ENCODE measurements around the gene WFDC5. TPM values are rescaled to one million over a fixed set of nuclear protein-coding genes. Genes with fewer than 3 reads are reported as not detected.
A peak's percentile ranks its signal among the peaks of the same experiment; 100 is the strongest.
"Not testable (repeated sequence)": the region's sequence is repeated elsewhere in the genome, so short reads cannot be mapped to it uniquely, and the experiment has no call there.

Gene WFDC5
- total RNA-seq, 1 donor from 2014 or later: not detected

DNA sequence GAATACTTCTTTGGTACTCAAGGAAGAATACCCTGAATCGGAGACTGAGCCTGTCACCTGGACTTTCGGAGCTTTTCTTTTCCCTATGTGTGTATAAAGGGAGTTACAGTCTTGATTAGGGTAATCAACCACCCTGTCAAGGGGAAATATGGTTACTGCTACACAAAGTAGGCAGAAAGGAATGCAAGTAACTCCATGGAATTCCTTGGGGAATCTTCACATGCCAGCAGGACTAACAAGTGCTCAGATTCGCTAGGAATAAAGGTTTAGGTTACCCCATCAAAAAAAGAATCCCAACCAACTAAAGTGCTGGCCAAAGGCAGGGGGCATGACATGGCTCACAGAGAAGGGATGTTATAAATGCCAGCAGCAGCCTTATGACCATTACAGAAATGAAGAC lies 24.5 kb downstream of the WFDC5 start:
- DNase-seq (ENCODE audit: extremely low read depth, low read depth, low spot score): no peak

DNA sequence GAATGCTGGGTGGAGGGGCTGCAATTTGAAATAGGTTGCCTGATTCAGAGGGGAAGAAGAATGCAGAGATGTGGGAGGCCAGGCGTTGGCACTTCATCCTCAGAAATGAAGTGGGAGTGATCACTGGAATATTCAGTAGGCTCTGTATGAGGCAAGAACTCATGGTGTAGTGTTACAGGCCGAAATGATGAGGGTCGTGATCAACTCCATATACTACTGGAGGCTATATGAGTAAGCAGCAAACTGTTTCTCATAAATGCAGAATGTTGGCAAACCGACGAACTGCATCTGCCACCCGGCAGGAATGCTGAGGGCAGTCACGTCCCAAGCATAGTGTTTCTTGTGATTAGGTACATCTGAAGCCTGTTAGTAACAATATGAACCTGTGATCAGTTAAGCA lies 26.7 kb downstream of the WFDC5 start:
- DNase-seq (ENCODE audit: extremely low read depth, low read depth, low spot score): no peak

DNA sequence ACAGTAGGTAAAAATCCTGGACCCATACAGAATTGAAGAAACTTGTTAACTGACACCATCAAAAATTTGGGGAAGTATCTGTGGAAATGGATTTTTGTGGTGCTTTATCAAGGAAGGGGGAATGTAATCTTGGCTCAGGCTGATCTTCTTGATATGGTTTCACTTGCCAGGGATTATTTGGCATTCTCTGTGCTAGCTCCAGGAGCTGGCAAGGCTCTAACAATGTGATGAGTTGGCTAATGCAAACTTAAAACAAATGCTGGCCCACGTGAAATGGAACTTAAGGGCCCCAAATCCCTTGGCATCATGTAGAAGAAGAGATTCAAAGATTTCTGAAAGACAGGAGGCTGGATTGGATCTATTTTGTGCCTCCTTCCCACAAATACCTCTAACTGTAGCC lies 27.2 kb downstream of the WFDC5 start:
- DNase-seq (ENCODE audit: extremely low read depth, low read depth, low spot score): no peak

DNA sequence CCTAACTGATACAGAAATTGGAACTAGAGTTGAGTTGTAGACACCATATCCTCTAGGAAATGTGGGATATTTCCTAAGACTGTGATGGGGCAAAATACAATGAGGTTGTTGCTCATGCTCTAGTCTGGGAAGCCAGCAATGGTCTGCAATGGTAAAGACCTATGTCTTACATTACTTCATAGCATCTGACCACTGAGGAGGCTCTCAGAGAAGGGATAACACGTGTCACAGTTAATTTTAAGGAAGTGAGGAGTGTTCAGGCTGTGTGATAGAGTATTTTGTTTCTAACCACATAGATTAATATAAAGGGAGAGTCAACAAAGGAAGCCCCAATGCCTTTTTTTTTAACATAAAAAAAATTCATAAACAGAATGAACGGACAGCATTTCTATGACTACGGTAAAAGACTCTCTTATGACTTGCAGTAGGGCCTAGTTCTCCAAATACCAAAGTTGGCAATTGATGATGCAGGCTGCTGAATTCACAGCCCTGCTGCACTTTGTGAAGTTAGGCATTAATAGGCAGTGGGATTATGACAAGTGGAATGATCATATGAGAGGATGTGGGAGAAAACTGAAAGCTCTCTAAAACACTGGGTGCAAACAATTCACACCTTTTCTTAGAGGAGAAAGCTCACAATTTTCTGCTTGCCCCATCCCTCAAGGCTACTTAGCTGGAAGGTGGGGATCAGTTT lies 27.7 kb downstream of the WFDC5 start:
- DNase-seq (ENCODE audit: extremely low read depth, low read depth, low spot score): no peak

DNA sequence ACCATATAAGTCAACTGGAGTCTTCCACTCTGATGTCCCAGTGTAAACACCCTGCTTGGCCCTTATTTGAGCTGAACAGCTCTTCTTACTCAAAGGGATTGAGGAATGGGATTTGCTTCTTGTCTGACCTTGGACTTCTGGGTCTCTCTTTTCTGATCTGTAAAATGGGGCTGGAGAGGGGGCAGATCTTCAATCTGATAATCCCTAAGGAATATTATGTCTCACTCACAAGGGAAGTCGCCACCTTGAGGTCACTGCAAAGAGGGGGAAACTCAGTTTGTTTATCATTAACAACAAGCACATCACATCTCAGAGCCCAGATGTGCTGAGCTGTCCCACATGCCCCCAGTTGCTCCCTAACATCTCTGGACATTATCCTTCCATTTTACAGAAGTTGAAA lies 29.1 kb downstream of the WFDC5 start:
- no peak for DNase-seq (ENCODE audit: extremely low read depth, low read depth, low spot score)

DNA sequence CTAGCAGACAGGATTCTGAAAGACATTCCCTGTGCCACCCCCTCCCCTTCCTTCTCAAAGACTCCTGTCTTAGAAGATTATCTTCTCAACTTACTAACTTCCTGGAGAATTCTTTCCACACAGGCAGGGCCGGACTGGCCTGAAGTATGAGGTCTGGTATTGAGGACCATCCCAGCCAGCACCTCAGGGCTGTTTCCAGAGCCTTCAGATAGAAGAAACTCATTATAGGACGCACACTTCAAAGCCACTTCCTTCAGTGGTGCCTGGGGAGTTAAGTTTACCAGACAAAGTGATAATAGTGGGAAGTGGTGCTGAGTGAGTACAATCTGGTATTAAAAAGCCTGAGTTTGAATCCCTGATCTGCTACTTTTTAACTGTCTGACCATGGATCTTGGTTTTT lies 29.7 kb downstream of the WFDC5 start:
- no peak for DNase-seq (ENCODE audit: extremely low read depth, low read depth, low spot score)

- no peak for DNase-seq (ENCODE audit: extremely low read depth, low read depth, low spot score)
These were observed 31.8 kb downstream of the WFDC5 start for GRCh38 chr20:45083127-45083526.

GRCh38 chr20:45082468-45082867 lies 32.5 kb downstream of the WFDC5 start:
- DNase-seq (ENCODE audit: extremely low read depth, low read depth, low spot score): no peak

GRCh38 chr20:45080867-45081624 lies 33.9 kb downstream of the WFDC5 start:
- no peak for DNase-seq (ENCODE audit: extremely low read depth, low read depth, low spot score)

- DNase-seq (ENCODE audit: extremely low read depth, low read depth, low spot score): no peak
These were observed 37.4 kb downstream of the WFDC5 start for GRCh38 chr20:45077559-45077958.

DNA sequence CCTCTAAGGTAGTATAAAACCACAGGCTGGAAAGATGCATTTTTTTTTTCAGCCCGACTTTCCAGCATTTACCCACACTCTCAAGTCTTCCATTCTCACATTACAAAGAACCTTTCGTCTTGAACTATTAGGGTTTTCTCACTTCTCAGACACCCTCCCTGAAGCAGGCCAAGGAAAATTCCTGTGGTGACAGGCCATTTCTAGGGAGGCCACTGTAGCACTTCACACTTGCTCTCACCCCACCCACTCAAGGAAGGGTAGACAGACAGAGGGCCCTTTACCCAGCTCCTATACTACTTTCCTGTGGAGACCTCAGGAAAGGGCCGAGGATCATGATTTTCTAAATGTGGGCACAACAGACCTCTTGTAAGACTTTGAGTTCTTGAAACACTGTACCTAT lies 41.8 kb downstream of the WFDC5 start:
- DNase-seq (ENCODE audit: extremely low read depth, low read depth, low spot score): no peak

DNA sequence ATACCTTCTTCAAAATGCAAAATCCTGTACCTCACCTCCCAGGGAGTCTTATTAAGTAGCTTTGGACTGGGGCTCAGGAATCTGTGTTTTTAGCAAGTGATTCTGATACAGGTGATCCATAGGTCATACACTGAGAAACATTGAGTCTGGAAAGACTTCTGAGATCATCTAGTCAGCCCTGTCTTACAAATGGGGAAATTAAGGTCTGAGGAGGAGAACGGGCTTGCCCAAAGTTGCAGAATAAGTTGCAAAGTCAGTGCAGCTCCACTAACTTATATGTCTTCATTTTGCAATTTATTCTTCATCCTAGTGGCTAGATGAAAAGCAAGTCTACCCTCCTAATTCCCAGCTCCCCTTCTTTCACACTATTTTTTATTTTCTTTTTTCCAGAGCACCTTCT lies 42.9 kb downstream of the WFDC5 start:
- no peak for DNase-seq (ENCODE audit: extremely low read depth, low read depth, low spot score)

DNA sequence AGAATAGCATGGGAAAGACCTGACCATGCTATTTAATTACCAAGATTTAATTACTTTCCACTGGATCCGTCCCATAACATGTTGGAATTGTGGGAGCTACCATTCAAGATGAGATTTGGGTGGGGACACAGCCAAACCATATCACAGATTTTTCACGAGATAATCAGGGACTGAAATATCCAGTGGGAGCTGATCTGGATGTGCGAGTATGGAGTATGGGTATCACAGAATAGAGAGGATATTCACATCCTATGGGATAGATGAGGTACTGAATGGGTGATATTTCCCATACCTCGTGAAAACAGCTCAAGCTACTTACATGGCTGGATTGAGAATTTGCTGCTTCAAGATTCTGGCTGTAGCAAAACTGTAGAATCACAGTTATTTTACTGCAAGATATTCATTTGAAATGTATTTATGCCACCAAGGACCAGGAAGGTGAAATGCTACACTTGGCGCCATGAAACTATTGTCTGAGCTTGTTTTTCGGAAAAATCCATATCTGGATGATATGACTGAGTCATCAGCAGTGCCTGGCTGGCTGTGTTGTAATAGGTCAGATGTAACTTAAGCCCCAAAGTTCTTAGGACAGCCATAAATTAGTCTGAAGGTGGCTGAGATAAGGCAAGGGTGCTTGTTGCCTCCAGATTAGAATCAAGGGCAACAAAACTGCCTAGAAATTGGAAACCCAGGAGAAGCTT lies 43.9 kb downstream of the WFDC5 start:
- DNase-seq (ENCODE audit: extremely low read depth, low read depth, low spot score): peak; percentile 51

GRCh38 chr20:45069261-45069660 lies 45.7 kb downstream of the WFDC5 start:
- no peak for DNase-seq (ENCODE audit: extremely low read depth, low read depth, low spot score)

- no peak for DNase-seq (ENCODE audit: extremely low read depth, low read depth, low spot score)
These were observed 47.4 kb downstream of the WFDC5 start for GRCh38 chr20:45067558-45067957.

GRCh38 chr20:45067087-45067486 lies 47.9 kb downstream of the WFDC5 start:
- no peak for DNase-seq (ENCODE audit: extremely low read depth, low read depth, low spot score)

DNA sequence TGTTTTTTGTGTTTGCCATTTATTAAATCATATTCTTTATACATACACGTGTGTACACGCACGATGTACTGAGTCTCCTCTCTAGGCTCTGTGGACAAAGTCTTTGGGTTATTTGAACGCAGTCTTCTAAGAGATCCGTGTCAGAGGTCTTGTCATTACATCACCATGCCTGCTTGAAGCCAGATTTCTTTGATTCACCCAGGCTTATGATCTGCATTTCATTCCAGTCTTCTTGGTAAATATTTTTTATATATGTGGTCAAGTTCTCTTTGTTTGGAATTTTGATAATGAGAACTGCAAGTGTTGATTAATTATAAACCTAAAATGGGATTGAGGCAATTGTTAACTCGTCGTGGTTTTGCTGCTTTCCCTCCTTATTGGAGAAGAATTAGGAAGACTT lies 48.6 kb downstream of the WFDC5 start:
- DNase-seq (ENCODE audit: extremely low read depth, low read depth, low spot score): no peak

DNA sequence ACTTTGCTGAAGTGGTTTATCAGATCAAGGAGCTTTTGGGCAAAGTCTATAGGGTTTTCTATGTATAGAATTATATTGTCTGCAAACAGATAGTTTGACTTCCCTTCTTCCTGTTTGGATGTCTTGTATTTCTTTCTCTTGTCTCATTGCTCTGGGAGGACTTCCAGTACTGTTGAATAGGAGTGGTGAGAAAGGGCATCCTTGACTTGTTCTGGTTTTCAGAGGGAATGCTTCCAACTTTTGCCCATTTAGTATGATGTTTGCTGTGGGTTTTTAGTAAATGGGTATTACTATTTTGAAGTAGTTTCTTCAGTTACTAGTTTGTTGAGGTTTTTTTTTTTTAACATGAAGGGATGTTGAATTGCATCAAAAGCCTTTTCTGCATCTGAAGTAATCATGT lies 50.2 kb downstream of the WFDC5 start:
- DNase-seq (ENCODE audit: extremely low read depth, low read depth, low spot score): no peak

GRCh38 chr20:45063107-45063506 lies 51.9 kb downstream of the WFDC5 start:
- DNase-seq (ENCODE audit: extremely low read depth, low read depth, low spot score): not testable (repeated sequence)

DNA sequence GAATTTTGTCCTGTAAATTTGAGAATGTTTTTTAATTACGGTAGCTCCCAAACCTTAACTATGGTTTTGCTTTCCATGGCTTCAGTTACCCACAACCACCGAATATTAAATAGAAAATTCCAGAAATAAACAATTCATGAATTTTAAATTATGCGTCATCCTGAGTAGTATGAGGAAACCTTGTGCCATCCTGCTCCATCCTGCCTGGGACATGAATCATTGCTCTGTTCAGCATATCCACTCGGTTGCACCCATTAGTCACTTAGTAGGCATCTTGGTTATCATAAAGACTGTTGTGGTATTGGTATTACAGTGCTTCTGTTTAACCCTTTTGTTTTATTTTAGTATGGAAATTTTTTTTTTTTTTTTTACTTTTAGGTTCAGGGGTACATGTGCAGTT lies 53.7 kb downstream of the WFDC5 start:
- no peak for DNase-seq (ENCODE audit: extremely low read depth, low read depth, low spot score)

GRCh38 chr20:45060294-45060693 lies 54.7 kb downstream of the WFDC5 start:
- DNase-seq (ENCODE audit: extremely low read depth, low read depth, low spot score): no peak

Data from glomerular endothelial cell (primary cell).